SK-N-MC (cell line): ENCODE measurements around the gene AGAP1.

Experiments
- EZH2 ChIP-seq: fragments of 200-600 bp; sonication (generic); IDR thresholded peaks from one replicate; pipeline ENCODE4 v1.6.1; 2017; ENCODE audit warnings: antibody characterized with exemption
- FOXP2 ChIP-seq: optimal IDR thresholded peaks from 2 replicates; pipeline ENCODE3; 2011; ENCODE audit warnings: mild to moderate bottlenecking, moderate library complexity; ENCODE audit not compliant: insufficient read depth; ENCODE audit errors: extremely low read length, control extremely low read depth
- POLR2AphosphoS5 ChIP-seq: IDR thresholded peaks from 2 replicates; pipeline ENCODE4 v1.6.1; 2012; ENCODE audit warnings: mild to moderate bottlenecking, low read depth, low read length, borderline replicate concordance

DNA sequence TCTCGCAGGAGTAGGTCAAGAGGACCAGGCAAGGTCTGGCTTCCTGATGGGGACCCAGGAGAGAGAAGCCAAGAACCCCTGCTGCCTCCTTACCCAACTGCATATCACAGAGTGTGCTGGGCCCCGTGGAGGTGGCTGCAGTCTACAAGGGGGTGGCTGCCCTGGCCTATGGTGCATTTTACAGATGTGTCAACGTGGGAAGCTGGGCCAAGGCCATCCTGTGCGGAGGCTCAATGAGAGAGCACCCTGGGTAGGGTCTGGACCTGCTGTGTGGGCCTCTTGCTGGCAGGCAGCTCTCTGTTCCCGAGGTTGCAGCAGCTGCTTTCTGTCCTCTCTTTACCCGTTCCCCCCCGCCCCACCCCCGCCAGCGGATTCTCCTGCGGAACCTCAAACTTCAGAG is 612.9 kb downstream of the AGAP1 start:
- TF ChIP-seq EZH2 (no peak), POLR2AphosphoS5 (no peak), FOXP2 (no peak)
